Cardiac fibroblast (primary cell): Measurements from ENCODE around the gene GPR82.
"Not testable (repeated sequence)": the region's sequence is repeated elsewhere in the genome, so short reads cannot be mapped to it uniquely, and the experiment has no call there.

Experiments used
- DNase-seq, 2 donors: peaks; one replicate each; pipeline versions ENCODE4 v3.0.0 to v3.0.0-alpha.2; 2010; ENCODE audit warnings: low read depth in 2 of 2
- H3K4me3 ChIP-seq, 2 donors: replicated peaks in 1 of 2; 1 replicate in 1 of 2; 2 replicates in 1 of 2; pipeline ENCODE4 v1.5.1; 2011; ENCODE audit warnings: low read depth in 2 of 2, low read length in 2 of 2, mild to moderate bottlenecking in 2 of 2, moderate library complexity in 1 of 2
- TF ChIP-seq, protein P1 (sequence below): IDR thresholded peaks from one replicate; pipeline ENCODE4 v1.5.1; 2011; ENCODE audit warnings: low read depth, mild to moderate bottlenecking, low read length, inconsistent platforms

The GPR82 gene, protein sequence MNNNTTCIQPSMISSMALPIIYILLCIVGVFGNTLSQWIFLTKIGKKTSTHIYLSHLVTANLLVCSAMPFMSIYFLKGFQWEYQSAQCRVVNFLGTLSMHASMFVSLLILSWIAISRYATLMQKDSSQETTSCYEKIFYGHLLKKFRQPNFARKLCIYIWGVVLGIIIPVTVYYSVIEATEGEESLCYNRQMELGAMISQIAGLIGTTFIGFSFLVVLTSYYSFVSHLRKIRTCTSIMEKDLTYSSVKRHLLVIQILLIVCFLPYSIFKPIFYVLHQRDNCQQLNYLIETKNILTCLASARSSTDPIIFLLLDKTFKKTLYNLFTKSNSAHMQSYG

DNA sequence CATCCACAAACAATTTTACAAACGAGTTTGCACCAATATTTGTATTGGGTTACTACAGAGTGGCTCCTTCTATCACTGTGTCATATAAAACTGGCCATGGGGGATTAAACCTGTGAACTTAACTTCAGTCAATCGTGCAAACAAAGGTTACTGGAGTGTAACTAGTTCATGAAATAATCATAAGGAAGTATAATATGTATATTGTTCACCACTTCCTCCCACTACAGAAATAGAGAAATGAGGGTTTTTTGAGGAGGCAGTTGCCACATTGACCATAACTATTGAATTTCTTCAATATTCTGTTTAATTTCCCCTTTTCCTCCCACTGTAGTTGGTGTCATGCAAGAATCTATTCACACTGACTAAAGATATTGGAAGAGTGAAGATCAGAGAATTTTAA is at the start of gene GPR82:
Gene GPR82 (plus strand): TSS at position 356 of the 400 bp plus-strand sequence. CDS start 2,846 bp downstream, outside the sequence.
- DNase-seq, result no peak

DNA sequence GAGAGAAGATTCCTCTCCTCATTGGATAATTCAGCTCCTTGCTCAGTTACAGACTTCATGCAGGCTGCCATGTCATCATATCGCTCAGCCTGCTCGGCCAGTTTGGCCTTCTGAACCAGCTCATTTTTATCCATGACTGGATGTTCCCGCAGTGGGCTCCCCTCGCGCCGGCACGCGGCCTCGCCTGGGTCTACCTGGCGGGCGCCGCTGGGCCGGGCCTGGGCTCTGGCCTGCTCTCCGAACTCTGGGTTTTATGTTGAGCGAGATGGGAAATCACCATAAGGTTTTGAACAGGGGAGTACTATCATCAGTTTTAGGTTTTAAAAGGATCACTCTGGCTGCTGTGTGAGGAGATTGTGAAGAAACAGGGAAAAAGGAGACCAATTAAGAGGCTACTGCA is 47.6 kb upstream of the GPR82 start:
- H3K4me3 ChIP-seq, DNase-seq: not testable (repeated sequence)

More for the DNA sequence above, at the start of gene GPR82:
- no peak within 1 kb of the TSS for H3K4me3 ChIP-seq
- TF ChIP-seq, protein P1, sequence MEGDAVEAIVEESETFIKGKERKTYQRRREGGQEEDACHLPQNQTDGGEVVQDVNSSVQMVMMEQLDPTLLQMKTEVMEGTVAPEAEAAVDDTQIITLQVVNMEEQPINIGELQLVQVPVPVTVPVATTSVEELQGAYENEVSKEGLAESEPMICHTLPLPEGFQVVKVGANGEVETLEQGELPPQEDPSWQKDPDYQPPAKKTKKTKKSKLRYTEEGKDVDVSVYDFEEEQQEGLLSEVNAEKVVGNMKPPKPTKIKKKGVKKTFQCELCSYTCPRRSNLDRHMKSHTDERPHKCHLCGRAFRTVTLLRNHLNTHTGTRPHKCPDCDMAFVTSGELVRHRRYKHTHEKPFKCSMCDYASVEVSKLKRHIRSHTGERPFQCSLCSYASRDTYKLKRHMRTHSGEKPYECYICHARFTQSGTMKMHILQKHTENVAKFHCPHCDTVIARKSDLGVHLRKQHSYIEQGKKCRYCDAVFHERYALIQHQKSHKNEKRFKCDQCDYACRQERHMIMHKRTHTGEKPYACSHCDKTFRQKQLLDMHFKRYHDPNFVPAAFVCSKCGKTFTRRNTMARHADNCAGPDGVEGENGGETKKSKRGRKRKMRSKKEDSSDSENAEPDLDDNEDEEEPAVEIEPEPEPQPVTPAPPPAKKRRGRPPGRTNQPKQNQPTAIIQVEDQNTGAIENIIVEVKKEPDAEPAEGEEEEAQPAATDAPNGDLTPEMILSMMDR, result no peak

DNA sequence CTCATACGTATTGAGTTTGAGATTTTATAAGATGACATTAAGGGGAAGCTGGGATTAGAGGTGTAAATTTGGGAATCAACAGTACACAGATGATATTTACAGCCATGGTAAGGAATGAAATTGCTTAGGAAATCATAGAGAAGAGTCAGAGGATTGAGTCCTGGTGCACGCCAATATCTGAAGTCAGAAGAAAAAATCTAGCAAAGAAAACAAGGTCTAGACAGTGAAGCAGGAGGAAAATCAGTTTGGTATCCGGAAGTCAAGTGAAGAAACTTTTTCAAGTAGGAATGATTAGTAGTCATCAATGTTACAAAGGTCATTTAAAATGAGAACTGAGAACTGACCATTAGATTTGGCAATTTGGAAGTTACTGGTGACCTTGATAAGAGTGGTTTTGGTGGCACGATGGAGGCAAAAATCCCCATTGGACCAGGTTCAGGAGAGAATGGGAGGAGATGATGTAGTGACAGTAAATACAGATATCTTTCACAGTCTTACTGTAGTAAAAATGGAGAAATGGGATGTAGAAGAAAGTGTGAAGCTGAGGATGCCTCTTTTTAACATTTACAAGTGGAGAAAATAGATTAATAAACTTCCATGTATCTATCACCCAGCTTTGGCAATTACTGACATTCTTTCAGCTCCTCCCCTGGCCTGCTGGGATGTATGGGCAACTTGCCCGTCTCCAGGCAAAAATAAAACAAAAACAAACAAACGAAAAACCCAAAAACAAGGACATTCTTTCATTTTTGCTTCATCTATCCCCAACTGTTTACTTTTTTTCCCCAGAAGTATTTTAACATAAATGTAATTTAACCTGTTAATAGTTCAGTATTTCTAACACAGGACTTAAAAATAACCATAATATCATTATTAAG is 46.6 kb upstream of the GPR82 start:
- DNase-seq, result peak; percentile 46 to 48
- TF ChIP-seq, protein P1, result no peak
- no peak overlapping the region for H3K4me3 ChIP-seq

DNA sequence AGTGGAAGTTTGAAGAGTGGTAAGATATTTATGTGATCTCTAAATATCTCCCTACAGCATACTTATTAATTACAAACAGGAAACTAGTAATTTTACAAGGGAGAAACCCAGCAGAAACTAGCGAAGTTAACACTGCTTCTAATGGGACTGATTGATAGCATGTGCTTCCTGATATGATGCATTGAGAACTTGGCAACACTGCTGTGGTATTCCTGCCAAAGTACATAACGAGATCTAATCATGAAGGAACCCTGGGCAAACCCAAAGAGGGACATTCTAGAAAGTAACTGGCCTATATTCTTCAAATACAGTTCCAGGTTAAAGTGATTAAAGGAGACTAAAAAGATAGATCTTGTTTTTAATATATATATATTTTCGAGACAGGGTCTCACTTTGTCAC is 39.8 kb upstream of the GPR82 start:
- peak in 1 of 2 donors; percentile 32 for DNase-seq
- TF ChIP-seq, protein P1, result no peak
- no peak overlapping the region for H3K4me3 ChIP-seq

DNA sequence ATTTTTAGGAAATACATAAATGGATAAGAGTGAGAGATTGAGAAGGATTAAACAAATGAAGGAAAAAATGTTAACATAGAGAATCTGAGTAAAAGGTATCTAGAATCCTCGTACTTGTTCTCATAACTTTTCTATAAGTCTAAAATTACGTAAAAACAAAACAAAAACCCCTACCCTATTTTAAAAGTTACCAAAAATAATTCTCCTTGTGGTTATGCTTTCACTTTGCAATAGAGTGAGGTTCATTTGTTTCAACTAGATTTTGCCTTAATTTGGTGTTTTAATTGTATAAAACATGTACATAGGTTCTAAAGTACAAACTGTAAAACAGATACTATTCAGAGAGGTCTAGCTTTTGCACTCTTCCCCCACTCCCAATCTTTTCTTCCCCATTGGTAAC is 39.0 kb upstream of the GPR82 start:
- H3K4me3 ChIP-seq, result no peak overlapping the region
- TF ChIP-seq, protein P1, result no peak
- no peak for DNase-seq

- no peak for DNase-seq
- TF ChIP-seq, protein P1, result no peak
- H3K4me3 ChIP-seq, result no peak overlapping the region
Measured at GRCh38 chrX:41686788-41687187, 37.2 kb upstream of the GPR82 start.

DNA sequence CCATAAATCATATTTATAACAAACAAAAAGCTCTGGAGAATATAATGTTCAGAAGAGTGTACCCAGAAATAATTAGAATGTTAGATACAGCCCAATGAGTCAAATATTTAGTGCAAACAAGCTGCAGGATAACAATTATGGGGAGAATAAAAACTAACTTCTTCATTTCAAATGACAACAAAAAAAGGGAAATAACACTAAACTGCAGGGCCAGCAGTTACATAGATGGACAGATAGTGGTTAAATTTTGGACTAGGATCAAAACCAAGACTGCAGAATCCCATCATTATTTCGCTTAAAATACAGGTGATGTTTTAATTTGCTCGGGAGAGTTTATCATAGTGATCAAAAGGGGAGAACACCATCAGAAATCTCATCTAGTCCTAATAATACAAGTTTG is 35.8 kb upstream of the GPR82 start:
- H3K4me3 ChIP-seq, result no peak overlapping the region
- TF ChIP-seq, protein P1, result no peak
- no peak for DNase-seq
